ENCODE data around the gene PAGE5.

PAGE5 gene

GRCh38 chrX:55220119-55220794 lies at the start of gene PAGE5:
Gene PAGE5 (plus strand): TSS chrX:55220346. CDS start chrX:55221383, 1,037 bp downstream.
- no peak for DNase-seq (ENCODE audit: low read depth in 2 of 2)

- no peak for DNase-seq (ENCODE audit: low read depth in 2 of 2)
These were observed 32.9 kb upstream of the PAGE5 start for GRCh38 chrX:55187281-55187680.

DNA sequence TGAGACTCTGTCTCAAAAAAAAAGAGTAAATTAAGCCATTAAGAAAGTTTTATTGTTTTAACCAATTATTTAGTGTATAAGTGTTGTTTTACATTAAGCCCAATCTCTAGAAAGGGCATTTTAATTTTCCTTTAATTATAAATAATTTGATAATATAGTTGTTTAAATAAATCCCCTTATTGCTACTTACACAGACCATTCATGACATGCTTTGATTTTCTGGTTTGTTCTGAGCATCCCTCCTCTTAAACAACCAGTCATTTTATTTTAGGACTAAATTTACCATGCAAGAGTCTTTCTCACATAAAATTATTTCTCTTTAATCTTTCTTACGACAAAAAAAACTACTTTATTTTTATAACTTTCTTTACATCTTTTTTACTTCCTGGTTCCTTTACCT lies 23.5 kb upstream of the PAGE5 start:
- DNase-seq (ENCODE audit: low read depth in 2 of 2), result no peak

DNA sequence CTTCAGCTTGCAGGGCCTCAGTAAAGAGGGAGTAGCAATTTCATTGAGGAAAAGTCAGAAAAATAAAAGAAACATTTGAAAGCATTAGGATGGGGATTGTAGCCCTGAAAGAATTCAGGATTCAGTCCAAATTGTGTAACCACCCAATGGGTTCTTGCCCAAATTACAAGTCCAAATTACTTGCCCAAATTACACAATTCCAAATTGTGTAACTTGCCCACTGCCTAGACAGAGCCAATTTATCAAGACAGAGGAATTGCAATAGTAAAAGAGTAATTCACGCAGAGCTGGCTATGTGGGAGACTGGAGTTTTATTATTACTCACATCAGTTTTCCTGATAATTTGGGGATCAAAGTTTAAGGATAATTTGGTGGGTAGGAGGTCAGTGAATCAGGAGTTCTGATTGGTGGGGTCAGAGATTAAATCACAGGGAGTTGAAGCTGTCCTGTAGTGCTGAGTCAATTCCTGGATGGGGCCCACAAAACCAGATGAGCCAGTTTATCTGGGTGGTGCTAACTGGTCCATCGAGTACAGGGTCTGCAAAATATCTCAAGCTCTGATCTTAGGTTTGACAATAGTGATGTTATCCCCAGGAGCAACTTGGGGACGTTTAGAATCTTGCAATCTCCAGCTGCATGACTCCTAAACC lies 18.1 kb upstream of the PAGE5 start:
- DNase-seq (ENCODE audit: low read depth in 2 of 2), result no peak

GRCh38 chrX:55206162-55206941 lies 13.8 kb upstream of the PAGE5 start:
- DNase-seq (ENCODE audit: low read depth in 2 of 2), result no peak

DNA sequence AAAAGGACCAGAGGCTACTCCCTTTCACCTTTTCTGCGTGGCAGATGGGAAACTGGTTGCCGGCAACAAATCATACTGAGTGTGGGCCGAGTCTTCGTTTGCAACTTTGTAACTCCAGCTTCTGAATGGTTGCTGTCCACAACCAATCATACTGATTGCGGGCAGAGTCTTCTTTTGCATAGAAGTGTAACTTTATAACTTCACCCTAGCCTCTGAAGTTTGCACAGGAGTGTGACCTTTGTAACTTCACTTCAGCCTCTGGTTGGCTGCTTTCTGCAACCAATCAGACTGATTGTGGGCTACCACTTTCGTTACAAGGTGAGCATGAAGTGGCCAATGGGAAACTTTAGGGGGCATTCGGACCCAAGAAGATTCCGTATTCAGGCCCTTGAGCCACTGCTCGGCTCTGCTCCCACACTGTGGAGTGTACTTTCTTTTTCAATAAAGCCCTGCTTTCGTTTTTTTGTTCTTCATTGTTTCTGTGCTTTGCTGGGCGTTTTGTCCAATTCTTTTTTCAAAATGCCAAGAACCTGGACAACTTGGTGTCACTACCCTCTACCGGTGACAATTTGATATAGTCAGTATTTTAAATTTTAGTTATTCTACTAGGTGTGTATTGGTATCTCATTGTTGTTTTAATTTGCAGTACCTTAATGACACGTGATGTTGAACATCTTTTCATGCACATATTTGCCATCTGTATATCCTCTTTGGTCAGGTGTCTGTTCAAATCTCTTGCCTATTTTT lies 9.0 kb upstream of the PAGE5 start:
- no peak for DNase-seq (ENCODE audit: low read depth in 2 of 2)

DNA sequence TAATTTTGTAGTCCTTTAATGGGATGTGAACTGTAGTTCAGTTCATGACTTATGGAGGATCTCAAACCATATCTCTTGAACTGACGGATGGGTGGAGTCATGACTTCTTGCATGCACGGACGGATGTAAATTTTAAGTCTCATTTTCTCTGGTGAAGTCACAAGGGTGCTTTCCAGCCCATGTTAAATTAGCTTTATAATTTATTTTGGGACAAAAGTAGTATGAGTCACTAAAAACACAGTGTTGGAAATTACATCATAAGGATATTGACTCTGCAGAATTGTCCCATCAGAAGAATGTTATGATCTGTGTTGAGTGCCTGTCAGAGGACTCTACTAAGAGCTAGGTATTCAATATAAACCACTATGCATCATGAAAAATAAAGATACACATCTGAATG lies 6.8 kb upstream of the PAGE5 start:
- DNase-seq (ENCODE audit: low read depth in 2 of 2), result no peak

- DNase-seq (ENCODE audit: low read depth in 2 of 2), result no peak
These were observed 20.7 kb downstream of the PAGE5 start for GRCh38 chrX:55240788-55241340.

- DNase-seq (ENCODE audit: low read depth in 2 of 2), result no peak
These were observed 33.4 kb downstream of the PAGE5 start for GRCh38 chrX:55253528-55253927.

DNA sequence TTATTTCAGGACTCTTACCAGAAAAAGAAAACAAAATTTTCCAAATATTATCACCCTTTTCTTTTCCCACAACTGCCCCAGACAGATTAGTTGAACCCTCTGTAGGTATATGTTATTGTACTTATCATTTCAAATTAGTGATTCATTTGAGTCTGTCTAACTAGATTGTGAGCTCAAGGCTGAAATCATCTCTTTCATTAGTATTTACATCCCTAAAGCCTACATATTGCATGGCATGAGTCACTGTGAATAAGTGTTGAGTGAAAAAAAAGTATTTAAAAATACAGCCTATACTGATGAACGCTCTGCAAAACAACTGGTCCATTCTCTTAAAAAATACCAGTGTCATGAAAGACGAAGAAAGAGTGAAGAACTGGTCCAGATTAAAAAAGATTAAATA lies 40.7 kb downstream of the PAGE5 start:
- no peak for DNase-seq (ENCODE audit: low read depth in 2 of 2)

DNA sequence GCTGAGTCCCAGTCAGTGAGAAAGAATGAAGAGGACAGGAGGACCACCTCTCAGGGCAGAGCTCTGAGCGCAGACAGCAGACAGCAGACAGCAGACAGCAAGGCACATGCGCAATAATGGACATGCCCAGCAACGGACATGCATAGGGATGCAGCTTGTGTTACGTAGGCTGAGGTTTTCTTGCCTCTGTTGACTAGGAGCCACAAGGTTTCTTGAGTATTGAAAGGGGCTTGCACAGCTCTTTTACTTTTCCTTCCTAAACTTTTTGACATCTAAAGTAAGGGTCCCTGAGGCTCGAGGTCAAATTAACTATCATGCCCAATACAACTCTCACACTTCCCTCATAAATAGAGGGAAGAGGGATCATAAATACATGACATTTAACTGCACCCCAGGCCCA lies 44.7 kb downstream of the PAGE5 start, which contains the start of gene PAGE3:
Gene PAGE3 (minus strand): TSS at position 101 of the 400 bp plus-strand sequence. CDS start 1,013 bp downstream, outside the sequence.
- no peak for DNase-seq (ENCODE audit: low read depth in 2 of 2)

Data from stimulated activated CD4-positive, alpha-beta T cell treated with anti-CD3 and anti-CD28 coated beads, Interleukin-4, amount 100 ng/mL, for 48 hours (primary cell).